Lower leg skin (tissue), 3 donors: ENCODE data around the gene CDON.

Experiments
- POLR2A ChIP-seq, 2 donors: fragments of 450-650 bp; IDR thresholded peaks; one replicate each; pipeline ENCODE4 v1.6.1; 2016 to 2017; ENCODE audit warnings: antibody characterized with exemption in 2 of 2, mild to moderate bottlenecking in 1 of 2, moderate library complexity in 1 of 2
- TF ChIP-seq, protein P1 (sequence below), 3 donors: fragments of 450-650 bp; IDR thresholded peaks; one replicate each; pipeline ENCODE4 v1.5.1; 2016; ENCODE audit warnings: antibody characterized with exemption in 3 of 3, mild to moderate bottlenecking in 3 of 3, moderate library complexity in 2 of 3

DNA sequence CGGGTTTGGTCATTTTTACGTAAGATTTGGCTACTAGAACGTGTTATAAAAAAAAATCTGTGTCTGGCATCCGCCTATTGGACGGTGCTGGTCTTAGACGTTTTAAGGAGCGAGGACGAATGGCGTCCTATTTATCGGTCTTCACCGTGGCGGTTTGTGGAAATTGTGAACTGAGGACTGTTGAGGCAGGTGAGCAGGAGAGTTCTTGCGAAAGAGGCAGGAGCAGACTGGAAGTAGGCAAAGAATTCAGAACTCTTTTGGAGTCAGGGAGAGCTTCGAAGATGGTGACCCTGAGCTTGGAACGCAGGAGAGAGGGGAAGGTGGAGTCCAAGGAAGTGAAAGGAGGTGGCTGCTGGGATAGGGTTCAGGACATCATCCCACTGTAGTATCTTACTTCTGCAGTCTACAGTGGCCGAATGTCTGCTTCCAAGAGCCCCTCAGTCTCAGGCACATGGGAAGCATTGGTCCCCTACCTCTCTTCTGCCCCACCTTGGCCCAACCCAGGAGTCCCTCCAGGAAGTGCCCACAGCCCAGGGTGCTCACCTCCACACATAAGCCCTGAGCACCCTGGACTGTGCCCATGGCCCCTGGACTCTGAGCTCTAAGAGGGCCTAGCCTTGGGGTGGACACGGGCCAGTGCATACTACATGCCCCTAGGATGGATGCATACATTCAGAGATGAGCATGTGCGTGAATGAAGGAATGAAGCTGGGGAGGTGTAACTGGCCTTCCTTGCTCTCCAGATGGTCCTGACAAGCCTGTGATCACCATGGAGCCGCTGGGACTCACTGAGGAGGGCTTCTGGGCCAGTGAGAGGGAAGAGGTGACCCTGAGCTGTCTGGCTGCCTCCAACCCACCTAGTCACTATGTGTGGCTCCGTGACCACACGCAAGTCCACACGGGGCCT is 113.1 kb downstream of the CDON start:
- TF ChIP-seq, protein P1, sequence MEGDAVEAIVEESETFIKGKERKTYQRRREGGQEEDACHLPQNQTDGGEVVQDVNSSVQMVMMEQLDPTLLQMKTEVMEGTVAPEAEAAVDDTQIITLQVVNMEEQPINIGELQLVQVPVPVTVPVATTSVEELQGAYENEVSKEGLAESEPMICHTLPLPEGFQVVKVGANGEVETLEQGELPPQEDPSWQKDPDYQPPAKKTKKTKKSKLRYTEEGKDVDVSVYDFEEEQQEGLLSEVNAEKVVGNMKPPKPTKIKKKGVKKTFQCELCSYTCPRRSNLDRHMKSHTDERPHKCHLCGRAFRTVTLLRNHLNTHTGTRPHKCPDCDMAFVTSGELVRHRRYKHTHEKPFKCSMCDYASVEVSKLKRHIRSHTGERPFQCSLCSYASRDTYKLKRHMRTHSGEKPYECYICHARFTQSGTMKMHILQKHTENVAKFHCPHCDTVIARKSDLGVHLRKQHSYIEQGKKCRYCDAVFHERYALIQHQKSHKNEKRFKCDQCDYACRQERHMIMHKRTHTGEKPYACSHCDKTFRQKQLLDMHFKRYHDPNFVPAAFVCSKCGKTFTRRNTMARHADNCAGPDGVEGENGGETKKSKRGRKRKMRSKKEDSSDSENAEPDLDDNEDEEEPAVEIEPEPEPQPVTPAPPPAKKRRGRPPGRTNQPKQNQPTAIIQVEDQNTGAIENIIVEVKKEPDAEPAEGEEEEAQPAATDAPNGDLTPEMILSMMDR (IDR thresholded peaks at IDR 0.05): no peak
- TF ChIP-seq POLR2A (IDR thresholded peaks at IDR 0.05): no peak
